SK-N-SH treated with all-trans-retinoic acid at 6 μM for 48 hours (cell line): Measurements from ENCODE around the gene ATP8A2.

Experiments
- ATAC-seq: fragments of 200-7000 bp; cut with Tn5 transposase; 3 replicates; pipeline ENCODE4 v1.9.1; 2020; ENCODE audit warnings: mild to moderate bottlenecking, moderate library complexity
- BACH2 ChIP-seq: fragments of 250-450 bp; sonication (Bioruptor Pico); IDR thresholded peaks from 2 replicates; pipeline ENCODE4 v1.9.0; 2021; ENCODE audit warnings: mild to moderate bottlenecking, borderline replicate concordance
- CSDC2 ChIP-seq: fragments of 250-450 bp; sonication (Bioruptor Pico); IDR thresholded peaks from 2 replicates; pipeline ENCODE4 v1.5.0; 2020; ENCODE audit warnings: mild to moderate bottlenecking, moderate library complexity
- ESRRG ChIP-seq: fragments of 250-450 bp; sonication (Bioruptor Pico); IDR thresholded peaks from 2 replicates; pipeline ENCODE4 v1.6.1; 2021; ENCODE audit warnings: mild to moderate bottlenecking
- GLIS3 ChIP-seq: fragments of 250-450 bp; sonication (Bioruptor Pico); IDR thresholded peaks from 2 replicates; pipeline ENCODE4 v1.5.0; 2020; ENCODE audit warnings: mild to moderate bottlenecking, moderate library complexity
- ISL1 ChIP-seq: fragments of 250-450 bp; sonication (Bioruptor Pico); IDR thresholded peaks from 2 replicates; pipeline ENCODE4 v2.1.2; 2022; ENCODE audit warnings: mild to moderate bottlenecking, moderate library complexity
- OSR1 ChIP-seq: fragments of 250-450 bp; sonication (Bioruptor Pico); IDR thresholded peaks from 2 replicates; pipeline ENCODE4 v1.8.0; 2022; ENCODE audit warnings: moderate library complexity, mild to moderate bottlenecking, inconsistent platforms
- PPARA ChIP-seq: fragments of 250-450 bp; sonication (Bioruptor Pico); IDR thresholded peaks from 2 replicates; pipeline ENCODE4 v1.5.0; 2020; ENCODE audit warnings: mild to moderate bottlenecking, borderline replicate concordance
- RARB ChIP-seq: fragments of 250-450 bp; sonication (Bioruptor Pico); IDR thresholded peaks from 2 replicates; pipeline ENCODE4 v1.8.0; 2021; ENCODE audit warnings: mild to moderate bottlenecking, moderate library complexity
- SNAI2 ChIP-seq: fragments of 250-450 bp; sonication (Bioruptor Pico); IDR thresholded peaks from 2 replicates; pipeline ENCODE4 v1.5.0; 2020; ENCODE audit warnings: mild to moderate bottlenecking, moderate library complexity
- TCF4 ChIP-seq: fragments of 250-450 bp; sonication (Bioruptor Pico); IDR thresholded peaks from 2 replicates; pipeline ENCODE4 v1.8.0; 2021; ENCODE audit warnings: mild to moderate bottlenecking, moderate library complexity, borderline replicate concordance
- TOX ChIP-seq: fragments of 250-450 bp; sonication (Bioruptor Pico); IDR thresholded peaks from 2 replicates; pipeline ENCODE4 v1.8.0; 2021; ENCODE audit warnings: mild to moderate bottlenecking, moderate library complexity, borderline replicate concordance
- ZC3H10 ChIP-seq: fragments of 250-450 bp; sonication (Bioruptor Pico); IDR thresholded peaks from 2 replicates; pipeline ENCODE4 v1.5.1; 2021; ENCODE audit warnings: mild to moderate bottlenecking, moderate library complexity
- ZFP3 ChIP-seq: fragments of 250-450 bp; sonication (Bioruptor Pico); IDR thresholded peaks from 2 replicates; pipeline ENCODE4 v1.5.0; 2020; ENCODE audit warnings: mild to moderate bottlenecking, moderate library complexity
- ZFP30 ChIP-seq: fragments of 450-650 bp; formaldehyde crosslinking; IDR thresholded peaks from 2 replicates; pipeline ENCODE4 v1.5.0; 2022; ENCODE audit warnings: mild to moderate bottlenecking, moderate library complexity
- ZNF565 ChIP-seq: fragments of 450-650 bp; formaldehyde crosslinking; conservative IDR thresholded peaks from 2 replicates; pipeline ENCODE4 v1.5.0; 2020; ENCODE audit warnings: low read depth, mild to moderate bottlenecking, moderate library complexity
- ZNF8 ChIP-seq: fragments of 450-650 bp; formaldehyde crosslinking; IDR thresholded peaks from 2 replicates; pipeline ENCODE4 v1.5.0; 2020; ENCODE audit warnings: mild to moderate bottlenecking, moderate library complexity
- TF ChIP-seq, protein P1 (sequence below): fragments of 250-450 bp; sonication (Bioruptor Pico); IDR thresholded peaks from 2 replicates; pipeline ENCODE4 v1.5.1; 2021; ENCODE audit warnings: mild to moderate bottlenecking, moderate library complexity
- TF ChIP-seq, protein P2 (sequence below): fragments of 250-450 bp; sonication (Bioruptor Pico); IDR thresholded peaks from 2 replicates; pipeline ENCODE4 v1.8.0; 2020; ENCODE audit warnings: mild to moderate bottlenecking, moderate library complexity, borderline replicate concordance
- TF ChIP-seq, protein P3 (sequence below): fragments of 250-450 bp; sonication (Bioruptor Pico); IDR thresholded peaks from 2 replicates; pipeline ENCODE4 v1.5.0; 2020; ENCODE audit warnings: mild to moderate bottlenecking, moderate library complexity

Gene ATP8A2

DNA sequence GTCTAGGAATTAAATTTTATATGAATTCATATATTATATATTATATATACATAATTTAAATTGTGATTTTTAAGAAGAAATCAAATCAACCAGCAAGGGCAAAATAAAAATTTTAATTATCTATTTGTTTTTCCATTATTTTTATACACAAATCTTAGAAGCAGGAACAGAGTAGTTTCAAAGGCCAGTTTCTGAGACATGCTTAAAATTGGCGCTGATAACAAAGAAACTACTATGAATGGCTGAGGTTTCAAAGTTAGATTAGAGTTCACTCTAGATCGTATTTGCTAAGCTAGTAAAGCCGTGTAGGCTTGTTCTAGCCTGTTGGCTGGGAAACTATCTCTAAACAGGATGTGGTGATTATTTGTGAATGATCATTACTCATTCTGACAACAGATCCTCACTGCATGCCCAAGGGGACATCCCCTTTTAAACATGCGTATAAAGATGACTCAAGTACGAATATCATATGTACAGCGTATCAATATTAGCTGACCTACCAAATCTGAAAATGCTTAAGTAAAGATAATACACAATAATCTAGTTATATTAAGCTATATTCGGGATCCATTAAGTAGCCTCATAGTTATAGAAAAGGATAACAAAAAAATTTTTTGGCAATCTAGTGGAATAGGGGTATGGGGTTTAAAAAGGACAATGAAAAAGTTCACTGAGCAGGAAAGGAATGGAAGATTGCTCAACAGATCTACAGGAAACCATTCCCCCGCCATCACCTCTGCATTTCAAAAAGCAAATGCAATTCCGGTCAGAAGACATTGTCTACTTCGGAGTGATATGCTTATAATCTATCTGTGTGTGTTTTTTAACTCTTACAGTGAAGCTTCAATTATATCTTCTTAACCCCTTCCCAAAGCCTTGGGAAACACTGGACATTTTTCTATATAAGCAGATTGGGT, 529.9 kb downstream of the ATP8A2 start:
- TF ChIP-seq PPARA (CRISPR knock-in tag) (no peak), ZFP30 (CRISPR knock-in tag) (no peak), ISL1 (no peak), OSR1 (no peak), TCF4 (CRISPR knock-in tag) (no peak), GLIS3 (CRISPR knock-in tag) (no peak), SNAI2 (CRISPR knock-in tag) (no peak), ESRRG (CRISPR knock-in tag) (no peak), CSDC2 (CRISPR knock-in tag) (no peak), BACH2 (CRISPR knock-in tag) (no peak), ZC3H10 (CRISPR knock-in tag) (no peak), ZNF565 (CRISPR knock-in tag) (no peak), RARB (no peak), TOX (no peak)
- TF ChIP-seq, protein P1, sequence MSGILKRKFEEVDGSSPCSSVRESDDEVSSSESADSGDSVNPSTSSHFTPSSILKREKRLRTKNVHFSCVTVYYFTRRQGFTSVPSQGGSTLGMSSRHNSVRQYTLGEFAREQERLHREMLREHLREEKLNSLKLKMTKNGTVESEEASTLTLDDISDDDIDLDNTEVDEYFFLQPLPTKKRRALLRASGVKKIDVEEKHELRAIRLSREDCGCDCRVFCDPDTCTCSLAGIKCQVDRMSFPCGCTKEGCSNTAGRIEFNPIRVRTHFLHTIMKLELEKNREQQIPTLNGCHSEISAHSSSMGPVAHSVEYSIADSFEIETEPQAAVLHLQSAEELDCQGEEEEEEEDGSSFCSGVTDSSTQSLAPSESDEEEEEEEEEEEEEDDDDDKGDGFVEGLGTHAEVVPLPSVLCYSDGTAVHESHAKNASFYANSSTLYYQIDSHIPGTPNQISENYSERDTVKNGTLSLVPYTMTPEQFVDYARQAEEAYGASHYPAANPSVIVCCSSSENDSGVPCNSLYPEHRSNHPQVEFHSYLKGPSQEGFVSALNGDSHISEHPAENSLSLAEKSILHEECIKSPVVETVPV (CRISPR knock-in tag), result no peak
- TF ChIP-seq, protein P2, sequence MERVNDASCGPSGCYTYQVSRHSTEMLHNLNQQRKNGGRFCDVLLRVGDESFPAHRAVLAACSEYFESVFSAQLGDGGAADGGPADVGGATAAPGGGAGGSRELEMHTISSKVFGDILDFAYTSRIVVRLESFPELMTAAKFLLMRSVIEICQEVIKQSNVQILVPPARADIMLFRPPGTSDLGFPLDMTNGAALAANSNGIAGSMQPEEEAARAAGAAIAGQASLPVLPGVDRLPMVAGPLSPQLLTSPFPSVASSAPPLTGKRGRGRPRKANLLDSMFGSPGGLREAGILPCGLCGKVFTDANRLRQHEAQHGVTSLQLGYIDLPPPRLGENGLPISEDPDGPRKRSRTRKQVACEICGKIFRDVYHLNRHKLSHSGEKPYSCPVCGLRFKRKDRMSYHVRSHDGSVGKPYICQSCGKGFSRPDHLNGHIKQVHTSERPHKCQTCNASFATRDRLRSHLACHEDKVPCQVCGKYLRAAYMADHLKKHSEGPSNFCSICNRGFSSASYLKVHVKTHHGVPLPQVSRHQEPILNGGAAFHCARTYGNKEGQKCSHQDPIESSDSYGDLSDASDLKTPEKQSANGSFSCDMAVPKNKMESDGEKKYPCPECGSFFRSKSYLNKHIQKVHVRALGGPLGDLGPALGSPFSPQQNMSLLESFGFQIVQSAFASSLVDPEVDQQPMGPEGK (CRISPR knock-in tag), result no peak
- TF ChIP-seq, protein P3, sequence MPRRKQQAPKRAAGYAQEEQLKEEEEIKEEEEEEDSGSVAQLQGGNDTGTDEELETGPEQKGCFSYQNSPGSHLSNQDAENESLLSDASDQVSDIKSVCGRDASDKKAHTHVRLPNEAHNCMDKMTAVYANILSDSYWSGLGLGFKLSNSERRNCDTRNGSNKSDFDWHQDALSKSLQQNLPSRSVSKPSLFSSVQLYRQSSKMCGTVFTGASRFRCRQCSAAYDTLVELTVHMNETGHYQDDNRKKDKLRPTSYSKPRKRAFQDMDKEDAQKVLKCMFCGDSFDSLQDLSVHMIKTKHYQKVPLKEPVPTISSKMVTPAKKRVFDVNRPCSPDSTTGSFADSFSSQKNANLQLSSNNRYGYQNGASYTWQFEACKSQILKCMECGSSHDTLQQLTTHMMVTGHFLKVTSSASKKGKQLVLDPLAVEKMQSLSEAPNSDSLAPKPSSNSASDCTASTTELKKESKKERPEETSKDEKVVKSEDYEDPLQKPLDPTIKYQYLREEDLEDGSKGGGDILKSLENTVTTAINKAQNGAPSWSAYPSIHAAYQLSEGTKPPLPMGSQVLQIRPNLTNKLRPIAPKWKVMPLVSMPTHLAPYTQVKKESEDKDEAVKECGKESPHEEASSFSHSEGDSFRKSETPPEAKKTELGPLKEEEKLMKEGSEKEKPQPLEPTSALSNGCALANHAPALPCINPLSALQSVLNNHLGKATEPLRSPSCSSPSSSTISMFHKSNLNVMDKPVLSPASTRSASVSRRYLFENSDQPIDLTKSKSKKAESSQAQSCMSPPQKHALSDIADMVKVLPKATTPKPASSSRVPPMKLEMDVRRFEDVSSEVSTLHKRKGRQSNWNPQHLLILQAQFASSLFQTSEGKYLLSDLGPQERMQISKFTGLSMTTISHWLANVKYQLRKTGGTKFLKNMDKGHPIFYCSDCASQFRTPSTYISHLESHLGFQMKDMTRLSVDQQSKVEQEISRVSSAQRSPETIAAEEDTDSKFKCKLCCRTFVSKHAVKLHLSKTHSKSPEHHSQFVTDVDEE (CRISPR knock-in tag), result no peak
- no peak for ATAC-seq

DNA sequence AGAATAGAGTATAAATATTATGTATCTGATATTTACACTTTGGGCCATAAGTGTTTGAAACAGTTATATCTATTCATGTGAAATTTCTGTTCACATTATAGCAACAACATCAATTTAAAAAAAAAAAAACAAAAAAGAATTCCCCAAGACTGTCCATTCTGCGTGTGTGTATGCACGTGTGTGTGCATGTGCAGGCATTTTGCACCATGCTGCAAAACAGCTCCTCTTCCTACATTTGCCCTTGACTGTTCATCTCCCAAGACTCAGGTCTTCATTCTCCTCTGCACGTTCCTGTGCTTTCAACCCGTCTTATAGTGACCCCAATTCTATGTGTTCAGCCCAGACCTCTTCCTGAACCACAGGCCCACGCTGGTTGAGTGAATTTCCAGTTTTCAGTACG, 530.7 kb downstream of the ATP8A2 start:
- no peak for TF ChIP-seq ZNF8
- TF ChIP-seq ISL1, result no peak
- TF ChIP-seq SNAI2 (CRISPR knock-in tag), result no peak
- TF ChIP-seq, protein P2 (CRISPR knock-in tag), result no peak
- TF ChIP-seq ZNF565 (CRISPR knock-in tag), result no peak
- TF ChIP-seq ZFP3, result no peak
- TF ChIP-seq, protein P3 (CRISPR knock-in tag), result no peak
- no peak for TF ChIP-seq ESRRG (CRISPR knock-in tag)
- TF ChIP-seq BACH2 (CRISPR knock-in tag), result no peak
- no peak for TF ChIP-seq TCF4 (CRISPR knock-in tag)
- TF ChIP-seq, protein P1 (CRISPR knock-in tag), result no peak
- no peak for TF ChIP-seq ZFP30 (CRISPR knock-in tag)
- TF ChIP-seq CSDC2 (CRISPR knock-in tag), result no peak
- no peak for TF ChIP-seq ZC3H10 (CRISPR knock-in tag)
- TF ChIP-seq GLIS3 (CRISPR knock-in tag), result no peak
- TF ChIP-seq, all 23 proteins: peak for 0

More for the DNA sequence above, 530.7 kb downstream of the ATP8A2 start:
- ATAC-seq, result no peak
